Measurements from ENCODE around the gene OR10V1.
"Not testable (repeated sequence)": the region's sequence is repeated elsewhere in the genome, so short reads cannot be mapped to it uniquely, and the experiment has no call there.

OR10V1 gene

DNA sequence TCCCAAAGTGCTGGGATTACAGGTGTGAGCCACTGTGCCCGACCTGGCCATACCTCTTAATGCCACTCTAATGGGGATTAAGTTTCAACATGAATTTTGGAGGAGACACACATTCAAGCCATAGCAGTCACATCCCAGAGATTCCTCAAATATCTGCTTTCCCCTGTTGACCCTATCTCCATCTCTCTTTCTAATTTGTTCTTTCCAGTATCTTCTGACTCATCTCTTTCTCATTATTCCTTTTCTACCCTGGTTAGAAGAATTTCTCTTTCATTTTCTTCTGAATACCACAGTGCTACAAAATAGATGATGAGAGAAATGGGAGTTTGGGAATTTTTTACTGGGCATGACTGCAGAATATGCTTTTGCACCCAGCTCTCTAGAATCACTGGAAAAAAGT, 5.1 kb downstream of the OR10V1 start:
- no peak for DNase-seq

DNA sequence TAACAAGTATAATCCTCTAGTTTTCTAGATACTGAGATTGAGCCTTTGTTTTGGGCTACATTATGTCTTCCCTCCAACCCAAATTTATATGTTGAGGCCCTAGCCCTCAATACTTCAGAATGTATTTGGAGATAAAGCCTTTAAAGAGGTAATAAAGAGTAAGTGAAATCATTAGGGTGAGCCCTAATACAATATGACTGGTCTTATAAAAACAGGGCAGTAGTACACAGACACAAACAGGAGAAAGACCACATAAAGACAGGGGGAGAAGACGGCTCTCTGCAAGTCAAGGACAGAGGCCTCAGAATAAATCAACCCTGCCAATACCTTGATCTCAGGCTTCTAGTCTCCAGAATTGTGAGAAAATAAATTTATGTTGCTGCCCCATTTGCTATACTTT, 6.3 kb downstream of the OR10V1 start:
- DNase-seq: no peak

DNA sequence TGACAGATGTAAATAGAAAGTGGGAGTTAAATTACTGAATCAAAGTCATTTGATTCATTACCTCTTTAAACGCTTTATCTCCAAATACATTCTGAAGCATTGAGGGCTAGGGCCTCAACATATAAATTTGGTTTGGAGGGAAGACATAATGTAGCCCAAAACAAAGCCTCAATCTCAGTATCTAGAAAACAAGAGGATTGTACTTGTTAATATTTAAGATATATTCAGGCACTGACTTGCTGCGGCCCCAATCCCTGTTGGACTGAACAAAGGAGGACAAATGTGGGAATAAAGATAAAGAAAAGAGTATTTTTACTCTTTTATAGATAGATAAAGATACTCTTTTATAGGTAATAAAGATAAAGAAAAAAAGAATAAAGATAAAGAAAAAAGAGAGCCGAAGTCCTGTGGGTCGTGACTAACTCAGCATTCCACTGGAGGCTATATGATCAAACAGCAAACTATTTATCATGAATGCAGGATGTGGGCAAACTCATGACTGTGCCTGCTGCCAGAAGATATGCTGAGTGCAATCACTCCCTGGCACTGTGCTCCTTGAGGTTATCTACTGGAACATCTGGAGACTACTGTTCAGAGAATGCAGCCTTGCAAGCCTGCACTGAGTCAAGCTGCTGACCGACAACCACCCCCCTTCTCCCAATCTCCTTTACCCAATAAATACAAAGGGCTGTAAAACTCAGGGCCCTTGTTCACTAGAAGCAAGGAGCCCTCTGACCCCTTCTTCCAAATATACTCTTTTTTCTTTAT, 6.9 kb downstream of the OR10V1 start:
- no peak for DNase-seq

DNA sequence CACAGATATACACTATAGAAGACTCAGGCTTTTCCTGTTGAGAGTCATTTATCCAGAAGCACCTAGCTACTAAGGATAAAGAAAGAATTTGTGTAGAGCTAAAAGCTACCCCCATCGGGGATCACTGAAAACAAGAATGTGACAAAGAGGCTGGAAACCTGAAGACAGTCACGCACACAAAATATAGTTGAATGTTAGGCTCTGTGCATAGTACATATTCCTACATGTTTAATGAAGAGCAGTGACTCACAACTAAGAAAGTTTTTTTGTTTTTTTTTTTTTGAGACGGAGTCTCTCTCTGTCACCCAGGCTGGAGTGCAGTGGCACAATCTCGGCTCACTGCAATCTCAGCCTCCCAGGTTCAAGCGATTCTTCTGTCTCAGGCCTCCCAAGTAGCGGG, 8.4 kb downstream of the OR10V1 start:
- no peak for DNase-seq

DNA sequence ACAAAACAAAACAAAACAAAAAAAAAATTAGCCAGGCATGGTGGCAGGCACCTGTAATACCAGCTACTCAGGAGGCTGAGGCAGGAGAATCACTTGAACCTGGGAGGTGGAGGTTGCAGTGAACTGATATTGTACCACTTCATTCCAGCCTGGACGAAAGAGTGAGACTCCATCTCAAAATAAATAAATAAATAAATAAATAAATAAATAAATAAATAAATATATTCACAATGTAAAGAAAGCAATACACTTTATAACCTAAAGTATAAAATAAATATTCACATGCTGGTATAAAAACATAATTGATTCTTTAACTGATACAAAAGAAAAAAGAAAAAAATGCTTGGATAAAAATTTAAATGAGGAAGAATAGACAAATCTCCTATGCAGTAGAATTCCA, 10.1 kb downstream of the OR10V1 start:
- DNase-seq: not testable (repeated sequence)

DNA sequence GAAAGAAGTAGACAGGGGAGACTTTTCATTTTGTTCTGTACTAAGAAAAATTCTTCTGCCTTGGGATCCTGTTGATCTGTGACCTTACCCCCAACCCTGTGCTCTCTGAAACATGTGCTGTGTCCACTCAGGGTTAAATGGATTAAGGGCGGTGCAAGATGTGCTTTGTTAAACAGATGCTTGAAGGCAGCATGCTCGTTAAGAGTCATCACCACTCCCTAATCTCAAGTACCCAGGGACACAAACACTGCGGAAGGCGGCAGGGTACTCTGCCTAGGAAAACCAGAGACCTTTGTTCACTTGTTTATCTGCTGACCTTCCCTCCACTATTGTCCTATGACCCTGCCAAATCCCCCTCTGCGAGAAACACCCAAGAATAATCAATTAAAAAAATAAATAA, 13.5 kb downstream of the OR10V1 start:
- DNase-seq: not testable (repeated sequence)

DNA sequence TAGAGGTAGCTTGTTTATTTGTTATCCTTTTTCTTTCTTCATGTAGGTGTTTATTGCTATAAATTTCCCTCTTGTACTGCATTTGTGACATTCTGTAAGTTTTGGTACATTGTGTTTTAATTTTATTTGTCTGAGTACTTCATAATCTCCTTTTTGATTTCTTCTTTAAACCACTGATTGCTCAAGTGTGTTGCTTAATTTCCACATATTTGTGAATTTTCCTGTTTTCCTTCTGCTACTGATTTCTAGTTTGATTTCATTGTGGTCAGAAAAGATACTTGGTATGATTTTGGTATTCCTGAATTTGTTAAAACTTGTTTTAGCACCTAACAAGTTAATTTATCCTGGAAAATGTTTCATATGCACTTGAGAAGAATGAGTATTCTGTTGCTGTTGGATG, 15.1 kb downstream of the OR10V1 start:
- DNase-seq: no peak

DNA sequence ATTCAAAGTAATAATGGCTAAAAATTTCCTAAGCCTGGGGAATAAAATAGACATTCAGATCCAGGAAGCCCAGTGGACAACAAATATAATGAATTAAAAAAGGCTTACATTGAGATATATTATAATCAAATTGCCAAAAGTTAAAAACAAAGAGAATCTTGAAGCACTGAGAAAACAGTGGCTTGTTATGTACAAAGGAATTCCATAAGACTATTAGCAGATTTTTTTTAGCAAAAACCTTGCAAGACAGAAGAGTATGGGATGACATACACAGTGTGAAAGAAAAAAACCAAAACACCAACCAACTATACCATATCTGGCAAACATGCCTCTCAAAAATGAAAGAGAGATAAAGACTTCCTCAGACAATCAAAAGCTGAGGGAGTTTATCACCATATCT, 20.7 kb downstream of the OR10V1 start:
- DNase-seq: no peak

DNA sequence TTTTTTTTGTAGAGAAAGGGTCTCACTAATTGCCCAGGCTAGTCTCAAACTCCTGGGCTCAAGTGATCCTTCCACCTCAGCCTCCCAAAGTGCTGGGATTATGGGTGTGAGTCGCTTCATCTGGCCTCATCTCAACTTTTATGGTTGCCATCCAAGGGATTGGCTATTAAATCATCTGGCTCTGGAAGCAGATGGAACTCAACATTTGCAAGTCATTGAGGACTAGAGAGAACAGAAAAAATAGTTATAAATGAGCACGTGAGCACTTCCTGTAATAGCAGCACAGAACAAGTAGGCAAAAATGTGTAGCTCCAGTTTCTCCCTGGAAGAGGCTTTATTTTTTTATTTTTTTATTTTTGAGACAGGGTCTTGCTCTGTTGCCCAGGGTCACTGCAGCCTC, 22.5 kb downstream of the OR10V1 start:
- no peak for DNase-seq

DNA sequence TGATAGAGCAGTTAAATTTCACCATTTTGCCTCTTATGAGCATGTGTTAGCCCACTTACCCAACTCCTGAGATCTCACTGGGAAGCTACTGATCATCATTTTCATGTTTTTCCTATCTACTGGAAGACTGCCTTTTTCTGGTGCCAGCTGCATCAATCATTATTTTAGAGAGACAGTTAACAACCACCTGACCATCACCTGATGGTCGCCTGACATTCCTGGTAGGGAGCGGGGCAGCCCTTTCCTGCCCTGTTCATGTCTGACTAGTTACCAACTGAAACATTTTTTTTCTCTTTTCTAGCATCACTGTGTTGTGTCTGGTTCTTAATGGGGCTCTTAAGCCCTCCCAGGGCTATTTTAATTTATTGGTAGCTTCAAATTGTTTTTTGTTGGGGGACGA, 24.6 kb downstream of the OR10V1 start:
- DNase-seq: no peak

DNA sequence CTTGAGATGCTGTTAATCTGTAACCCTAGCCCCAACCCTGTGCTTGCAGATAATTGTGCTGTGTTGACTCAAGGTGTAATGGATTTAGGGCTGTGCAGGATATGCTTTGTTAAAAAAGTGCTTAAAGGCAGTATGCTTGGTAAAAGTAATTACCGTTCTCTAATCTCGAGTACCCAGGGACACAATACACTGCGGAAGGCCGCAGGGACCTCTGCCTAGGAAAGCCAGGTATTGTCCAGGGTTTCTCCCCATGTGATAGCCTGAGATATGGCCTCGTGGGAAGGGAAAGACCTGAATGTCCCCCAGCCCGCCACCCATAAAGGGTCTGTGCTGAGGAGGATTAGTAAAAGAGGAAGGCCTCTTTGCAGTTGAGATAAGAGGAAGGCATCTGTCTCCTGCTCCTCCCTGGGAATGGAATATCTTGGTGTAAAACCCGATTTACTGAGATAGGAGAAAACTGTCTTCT, 32.4 kb downstream of the OR10V1 start:
- DNase-seq: not testable (repeated sequence)

DNA sequence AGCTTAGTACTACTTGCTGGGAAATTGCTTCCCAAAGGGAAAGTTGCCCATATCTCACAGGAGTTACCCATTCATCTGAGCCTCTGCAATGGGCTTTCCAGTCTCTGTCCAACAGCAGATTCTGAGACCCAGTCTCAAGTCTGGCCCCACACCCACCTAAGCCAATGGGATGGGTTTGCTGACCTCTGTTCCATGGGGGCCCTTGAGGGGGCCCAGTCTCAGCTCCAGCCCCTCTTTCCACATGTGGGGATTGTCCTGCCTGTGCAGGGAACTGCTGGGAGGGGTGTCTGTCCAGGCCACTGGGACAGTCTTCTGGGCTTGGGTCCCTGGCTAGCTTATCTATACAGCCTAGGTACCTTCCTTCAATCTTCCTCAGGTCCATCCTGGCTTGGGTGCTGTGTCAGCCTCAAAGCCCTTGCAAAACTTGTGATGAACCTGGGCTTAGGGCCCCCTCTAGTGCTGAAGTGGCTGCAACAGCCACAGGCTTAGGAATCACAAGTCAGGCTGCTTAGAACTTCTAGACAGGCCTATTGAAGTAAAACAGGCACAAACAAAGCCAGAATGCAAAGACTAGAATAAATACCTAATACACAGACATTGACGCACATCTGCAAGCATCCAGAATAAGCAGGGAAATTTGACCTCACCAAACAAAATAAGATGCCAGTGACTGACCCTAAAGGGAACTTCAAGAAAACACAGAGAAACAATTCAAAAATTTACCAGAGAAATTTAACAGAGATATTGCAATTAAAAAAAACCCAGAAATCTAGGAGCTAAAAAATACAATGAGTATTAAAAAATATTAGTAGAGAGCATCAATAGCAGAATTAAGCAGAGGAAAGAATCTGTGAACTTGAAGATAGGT, 33.1 kb downstream of the OR10V1 start:
- peak; percentile 72 for DNase-seq

DNA sequence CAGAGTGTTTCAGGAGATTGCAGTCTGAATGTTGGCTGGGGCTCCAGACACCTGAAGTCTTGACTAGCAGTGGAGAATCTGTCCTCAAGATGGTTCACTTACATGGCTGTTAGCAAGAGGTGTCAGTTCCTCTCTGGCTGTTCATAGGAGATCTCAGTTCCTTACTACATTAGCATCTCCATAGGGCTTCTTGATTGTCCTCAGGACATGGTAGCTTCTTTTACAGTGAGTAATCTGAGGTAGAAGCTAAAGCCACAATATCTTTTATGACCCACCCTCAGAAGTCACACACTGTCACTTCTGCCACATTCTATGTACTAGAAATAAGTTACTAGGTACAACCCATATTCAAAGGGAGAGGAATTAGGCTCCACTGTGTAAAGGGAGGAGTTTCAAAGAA, 34.3 kb downstream of the OR10V1 start:
- DNase-seq: no peak

DNA sequence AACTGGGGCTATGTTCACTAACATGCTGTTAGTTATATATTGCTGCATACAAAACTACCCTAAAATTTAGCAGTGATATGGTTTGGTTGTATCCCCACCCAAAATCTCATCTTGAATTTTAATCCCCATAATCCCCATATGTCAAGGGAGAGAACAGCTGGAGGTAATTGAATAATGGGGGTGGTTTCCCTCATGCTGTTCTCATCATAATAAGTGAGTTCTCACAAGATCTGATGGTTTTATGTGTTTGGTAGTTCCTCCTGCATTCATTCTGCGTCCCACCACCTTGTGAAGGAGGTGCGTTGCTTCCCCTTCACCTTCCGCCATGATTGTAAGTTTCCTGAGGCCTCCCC, 34.9 kb downstream of the OR10V1 start:
- no peak for DNase-seq

DNA sequence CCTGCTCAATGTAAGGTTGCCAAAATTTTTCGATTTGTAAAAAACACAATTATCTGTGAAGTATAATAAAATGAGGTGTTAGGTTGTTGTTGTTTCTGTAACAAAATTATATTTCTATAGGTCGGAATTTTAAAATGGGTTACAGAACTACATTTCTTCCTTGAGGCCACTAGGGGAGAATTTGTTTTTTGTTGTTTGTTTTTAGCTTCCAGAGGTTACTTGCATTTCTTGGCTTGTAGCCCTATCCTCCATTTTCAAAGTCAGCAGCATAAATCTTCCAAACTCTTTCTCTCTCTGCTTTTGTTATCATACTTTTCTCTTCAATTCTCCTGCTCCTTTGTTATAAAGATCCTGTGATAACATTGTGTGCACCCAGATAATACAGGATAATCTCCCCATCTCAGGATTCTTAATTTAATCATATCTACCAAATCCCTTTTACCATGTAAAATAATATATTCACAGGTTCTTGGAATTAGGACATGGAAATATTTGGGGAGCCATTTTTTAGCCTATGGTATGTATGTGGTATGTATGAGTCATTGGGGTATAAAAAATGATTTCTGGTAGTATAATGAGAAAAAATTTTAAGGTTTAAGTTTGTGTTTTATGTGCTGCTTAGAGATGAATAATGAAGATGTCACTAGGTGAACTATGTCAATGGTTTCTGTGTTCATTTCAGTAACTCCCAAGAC, 35.4 kb downstream of the OR10V1 start:
- no peak for DNase-seq

DNA sequence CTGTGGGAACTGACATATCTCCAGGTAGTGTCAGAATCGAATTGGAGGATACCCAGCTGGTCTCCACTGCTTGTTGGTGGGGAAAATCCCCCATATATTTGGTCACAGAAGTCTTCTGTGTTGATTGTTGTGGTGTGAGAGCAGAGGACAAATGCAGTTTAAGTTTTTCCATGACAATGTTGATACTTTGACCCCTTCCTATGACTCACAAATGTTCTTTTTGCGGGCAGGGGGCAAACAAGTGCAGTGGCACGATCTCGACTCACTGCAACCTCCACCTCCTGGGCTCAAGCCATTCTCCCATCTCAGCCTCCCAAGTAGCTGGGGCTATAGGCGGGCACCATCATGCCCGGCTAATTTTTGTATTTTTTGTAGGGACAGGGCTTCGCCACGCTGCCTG, 37.4 kb downstream of the OR10V1 start:
- DNase-seq: no peak

DNA sequence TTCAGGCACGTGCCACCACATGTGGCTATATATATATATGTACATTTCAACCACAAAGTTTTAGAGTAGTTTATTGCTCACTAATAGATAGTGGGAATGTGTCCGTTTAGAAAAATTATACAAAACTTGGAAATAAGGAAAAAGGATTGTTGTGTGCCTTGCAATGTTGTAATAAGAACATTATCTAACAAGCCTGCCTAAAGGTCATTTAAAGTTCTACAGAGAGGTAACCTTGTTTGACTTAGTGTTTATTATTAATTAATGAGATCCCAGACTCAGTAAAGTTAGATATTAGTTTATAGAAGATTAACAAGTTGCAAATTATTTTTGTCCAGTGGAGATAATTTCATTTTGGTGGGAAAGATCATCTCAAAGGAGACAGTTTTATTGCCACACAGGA, 39.4 kb downstream of the OR10V1 start:
- DNase-seq: no peak

DNA sequence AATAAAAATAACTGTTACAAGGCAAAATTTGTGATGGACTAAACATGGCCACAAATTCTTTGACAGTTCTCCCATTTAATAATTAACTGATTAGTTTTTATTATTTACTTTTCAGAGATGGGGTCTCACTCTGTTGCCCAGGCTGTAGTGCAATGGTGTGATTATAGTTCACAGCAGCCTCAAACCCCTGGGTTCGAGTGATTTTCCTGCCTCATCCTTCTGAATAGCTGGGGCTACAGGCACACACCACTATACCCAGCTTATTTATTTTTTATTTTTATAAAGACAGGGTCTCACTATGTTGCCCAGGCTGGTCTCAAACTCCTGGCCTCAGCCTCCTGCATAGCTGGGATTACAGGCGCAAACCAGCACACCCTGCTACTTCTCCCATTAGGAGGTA, 40.4 kb downstream of the OR10V1 start:
- DNase-seq: no peak

DNA sequence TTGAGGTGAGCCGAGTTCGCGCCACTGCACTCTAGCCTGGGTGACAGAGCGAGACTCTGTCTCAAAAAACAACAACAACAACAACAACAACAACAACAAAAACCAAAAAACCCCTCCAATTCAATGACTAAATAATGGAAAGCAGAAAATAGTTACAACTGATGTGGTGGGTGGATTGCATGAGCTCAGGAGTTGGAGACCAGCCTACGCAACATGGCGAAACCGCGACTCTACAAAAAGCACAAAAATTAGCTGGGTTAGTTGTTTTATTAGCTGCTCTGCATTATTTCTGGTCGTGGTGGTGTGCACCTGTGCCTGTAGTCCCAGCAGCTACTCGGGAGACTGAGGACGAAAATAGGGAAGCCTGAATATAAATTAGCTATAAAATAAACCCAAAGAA, 42.2 kb downstream of the OR10V1 start:
- no peak for DNase-seq

DNA sequence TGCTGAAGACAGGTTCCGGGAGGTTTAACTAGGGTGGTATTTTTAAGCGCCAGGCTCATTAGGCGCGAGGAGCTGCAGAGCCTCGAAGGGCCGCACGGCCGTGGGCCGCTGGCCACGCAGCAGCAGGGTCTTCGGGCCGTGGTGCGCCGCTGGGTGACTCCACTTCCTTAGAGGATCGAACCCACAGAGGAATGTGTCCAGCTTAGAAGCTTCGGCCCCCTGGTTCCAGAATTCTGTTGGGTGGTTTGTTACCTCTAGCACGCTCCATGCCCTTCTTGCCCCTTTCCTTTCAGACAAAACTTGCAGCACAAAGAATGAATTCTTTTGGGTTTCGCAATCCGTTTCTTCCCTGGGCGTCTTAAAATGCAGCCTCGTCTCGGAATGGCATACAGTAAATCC, 44.0 kb downstream of the OR10V1 start:
- DNase-seq: no peak

DNA sequence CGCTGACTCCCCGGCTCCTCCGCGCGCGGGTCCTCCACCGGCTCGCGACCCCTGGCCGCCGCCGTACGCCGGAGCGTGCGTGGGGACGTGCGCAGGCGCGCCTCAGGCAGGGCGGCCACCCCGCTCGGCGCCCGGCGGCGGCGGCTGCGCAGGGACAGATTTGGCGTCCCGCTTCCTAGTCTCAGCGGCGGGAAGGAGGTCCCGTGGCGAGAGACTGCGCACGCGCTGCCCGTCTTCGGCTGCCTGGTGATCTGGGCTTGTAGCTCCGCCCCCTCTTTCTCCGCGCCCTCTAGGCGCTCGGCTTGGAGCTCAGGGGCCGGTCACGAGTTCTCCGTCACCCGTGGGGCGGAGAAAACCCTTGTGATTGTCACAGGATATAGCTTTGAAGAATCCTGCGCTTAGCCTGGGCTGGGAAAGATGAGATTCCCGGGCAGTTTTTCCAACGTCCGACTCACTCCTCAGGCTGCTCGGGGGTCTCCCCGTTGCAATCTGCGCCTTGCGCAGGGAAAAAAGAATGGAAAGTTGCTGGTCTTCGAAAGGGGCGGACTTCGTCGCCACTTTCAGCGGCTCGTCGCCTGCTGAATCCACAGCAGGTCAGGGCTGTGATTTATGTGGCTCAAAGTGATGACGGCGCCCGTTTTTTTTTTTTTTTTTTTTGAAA, 44.6 kb downstream of the OR10V1 start, which contains the start of gene PATL1:
Gene PATL1 (minus strand): TSS at position 88 of the 661 bp plus-strand sequence. CDS start 142 bp downstream, outside the sequence.
- peak; percentile 100 for DNase-seq

DNA sequence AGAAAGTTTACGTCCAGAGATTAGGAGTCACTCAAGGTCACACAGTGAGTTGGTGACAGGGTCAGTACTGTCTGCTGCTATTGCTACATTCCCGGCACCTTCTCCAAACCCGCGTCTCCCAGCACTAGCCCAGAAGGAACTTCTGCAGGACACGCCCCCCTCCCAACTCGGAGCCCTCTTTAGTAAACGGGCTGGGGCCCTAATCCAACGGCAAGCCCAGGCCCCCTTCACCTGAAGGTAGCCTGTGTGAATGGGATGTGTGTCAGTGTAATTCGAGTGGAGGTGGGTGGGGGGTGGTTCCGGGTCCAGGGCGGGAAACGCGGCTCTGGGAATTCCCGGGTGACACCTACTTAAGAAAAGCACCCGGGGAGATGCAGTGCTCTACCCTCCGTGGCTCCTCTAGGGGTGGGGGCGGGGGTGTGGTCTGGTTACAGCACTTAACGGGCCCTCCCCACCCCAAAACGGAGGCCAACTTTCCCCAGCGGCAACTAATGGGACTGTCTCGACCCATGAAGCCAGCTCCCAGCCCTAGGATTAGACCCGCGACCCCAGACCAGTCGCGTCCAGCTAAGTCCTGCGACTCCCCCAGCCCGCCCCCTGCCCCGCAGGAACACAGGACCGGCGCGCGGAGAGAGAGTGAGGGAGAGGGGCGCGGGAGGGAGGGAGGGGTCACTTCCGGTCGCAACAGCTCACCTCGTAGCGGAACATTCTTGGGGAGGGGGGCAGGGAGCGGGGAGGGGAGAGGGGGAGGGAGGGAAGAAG, 45.3 kb downstream of the OR10V1 start:
- DNase-seq: no peak
